HepG2 (cell line): Measurements from ENCODE around the gene FAM76A. TPM values are rescaled to one million over a fixed set of nuclear protein-coding genes. Genes with fewer than 3 reads are reported as not detected.

Experiments used
- CBFB ChIP-seq: sonication (generic); formaldehyde crosslinking; IDR thresholded peaks from 2 replicates; pipeline ENCODE4 v1.4.0; 2020; ENCODE audit warnings: missing genetic modification reagents
- KIAA2018 ChIP-seq: sonication (generic); formaldehyde crosslinking; IDR thresholded peaks from 2 replicates; pipeline ENCODE4 v1.5.0; 2020; ENCODE audit warnings: mild to moderate bottlenecking, missing genetic modification reagents, borderline replicate concordance
- MXI1 ChIP-seq: IDR thresholded peaks from 3 replicates; pipeline ENCODE4 v1.6.1; 2012; ENCODE audit warnings: low read depth, low read length, inconsistent platforms, borderline replicate concordance
- NCOA2 ChIP-seq: sonication (generic); formaldehyde crosslinking; IDR thresholded peaks from 2 replicates; pipeline ENCODE4 v1.8.0; 2022; ENCODE audit warnings: inconsistent platforms
- RBFOX2 ChIP-seq: fragments of 200-400 bp; formaldehyde crosslinking; IDR thresholded peaks from 2 replicates; pipeline ENCODE4 v1.6.1; 2017; ENCODE audit warnings: low read depth, mild to moderate bottlenecking, low read length
- SRF ChIP-seq: IDR thresholded peaks from 2 replicates; pipeline ENCODE4 v1.6.1; 2011; ENCODE audit warnings: mild to moderate bottlenecking, low read depth, low read length, moderate library complexity
- SYNCRIP ChIP-seq: fragments of 200-400 bp; formaldehyde crosslinking; IDR thresholded peaks from 2 replicates; pipeline ENCODE4 v1.6.1; 2018; ENCODE audit warnings: mild to moderate bottlenecking, low read depth, low read length; ENCODE audit not compliant: insufficient read depth
- ZNF431 ChIP-seq: sonication (generic); formaldehyde crosslinking; IDR thresholded peaks from 2 replicates; pipeline ENCODE4 v1.9.0; 2022; ENCODE audit warnings: missing genetic modification reagents, low read depth, mild to moderate bottlenecking, borderline replicate concordance
- ZNF644 ChIP-seq: IDR thresholded peaks from 2 replicates; pipeline ENCODE4 v1.6.1; 2016; ENCODE audit warnings: low read depth
- ZNF746 ChIP-seq: sonication (generic); formaldehyde crosslinking; IDR thresholded peaks from 2 replicates; pipeline ENCODE4 v1.8.0; 2022; ENCODE audit warnings: mild to moderate bottlenecking, missing genetic modification reagents
- ZNF83 ChIP-seq: sonication (generic); formaldehyde crosslinking; IDR thresholded peaks from 2 replicates; pipeline ENCODE4 v1.4.0; 2020; ENCODE audit warnings: missing genetic modification reagents, mild to moderate bottlenecking, borderline replicate concordance
- polyA plus RNA-seq, 8 experiments: library from polyadenylated mRNA; depleted of rRNA in 3 of 8; stranded (reverse) in 7 of 8; unstranded in 1 of 8; fragments of >200 nt; fragmentation: Illumina TruSeq in 4 of 8; extraction: Trizol in 4 of 8; gene quantifications; 2 replicates each; pipeline versions ENCODE4 v1.2.1 to v1.2.3, GENCODE V29; 2011 to 2016; ENCODE audit warnings: low read depth in 4 of 8, missing spikeins in 1 of 8, mixed read lengths in 1 of 8; ENCODE audit not compliant: insufficient read depth in 1 of 8
- total RNA-seq, 5 experiments: library from RNA; depleted of rRNA; stranded (reverse); fragments of >200 nt; fragmentation: Illumina TruSeq; extraction: Trizol; gene quantifications; 2 replicates each; pipeline ENCODE4 v1.2.3, GENCODE V29; 2016; ENCODE audit warnings: low read depth in 1 of 5
- TF ChIP-seq, protein P1 (sequence below): IDR thresholded peaks from 2 replicates; pipeline ENCODE4 v1.6.1; 2016; ENCODE audit warnings: mild to moderate bottlenecking, missing biosample characterization, missing genetic modification reagents
- TF ChIP-seq, protein P2 (sequence below): sonication (generic); formaldehyde crosslinking; IDR thresholded peaks from 2 replicates; pipeline ENCODE4 v1.4.0; 2020; ENCODE audit warnings: missing genetic modification reagents
- TF ChIP-seq, protein P3 (sequence below): IDR thresholded peaks from 2 replicates; pipeline ENCODE4 v1.6.1; 2016; ENCODE audit warnings: missing genetic modification reagents, missing compliant biosample characterization
- TF ChIP-seq, protein P4 (sequence below): sonication (generic); formaldehyde crosslinking; IDR thresholded peaks from 2 replicates; pipeline ENCODE4 v1.5.1; 2020; ENCODE audit warnings: mild to moderate bottlenecking, missing genetic modification reagents, moderate library complexity

FAM76A gene
- total and polyA plus RNA-seq, 2 of the 13 experiments (the other 11 are each of a cell fraction or from before 2014, with no cell fraction given) = 4.2 to 15.7 TPM

DNA sequence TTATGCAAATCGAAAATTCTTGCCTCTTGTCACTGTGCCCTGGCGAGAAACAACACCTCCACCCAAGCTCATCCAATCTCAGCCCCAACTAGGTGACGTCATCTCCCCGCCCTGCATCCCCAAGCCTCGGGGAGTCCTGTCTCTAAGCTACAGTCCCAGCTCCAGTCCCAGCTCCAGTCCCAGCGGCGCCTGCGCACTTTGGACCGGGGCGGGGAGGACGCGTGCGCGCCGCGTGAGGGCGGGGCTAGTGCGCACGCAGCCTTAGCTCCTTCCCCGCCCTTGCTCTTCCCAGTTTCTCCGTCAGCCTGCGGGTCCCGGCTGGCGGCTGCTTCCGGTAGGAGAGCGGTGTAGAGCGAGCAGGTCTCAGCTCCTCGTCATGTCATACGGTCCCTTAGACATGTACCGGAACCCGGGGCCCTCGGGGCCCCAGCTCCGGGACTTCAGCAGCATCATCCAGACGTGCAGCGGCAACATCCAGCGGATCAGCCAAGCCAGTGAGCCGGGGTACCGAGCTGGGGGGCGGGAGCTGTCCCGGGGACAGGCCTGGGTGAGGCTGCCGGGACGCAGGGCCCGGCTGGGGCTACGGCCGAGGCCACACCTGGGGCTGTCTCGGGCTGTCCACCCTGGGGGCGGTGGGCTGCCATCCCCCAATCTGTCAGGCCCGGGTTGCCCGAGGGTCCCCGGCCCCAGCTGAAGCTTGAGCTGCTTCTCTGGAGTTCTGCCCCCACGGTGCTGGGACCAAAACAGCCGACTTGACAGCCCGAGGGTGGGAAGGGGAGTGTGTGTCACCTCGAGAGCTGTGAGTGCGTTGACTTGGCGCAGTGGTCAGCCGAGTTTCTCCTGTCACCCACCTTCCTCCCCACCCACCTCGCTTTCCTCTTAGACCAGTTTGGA lies 47.4 kb downstream of the FAM76A start, which contains the start of gene STX12 (continued):
- TF ChIP-seq SYNCRIP = no peak
- TF ChIP-seq ZNF644 (CRISPR knock-in tag) = no peak
- no peak for TF ChIP-seq NCOA2 (CRISPR knock-in tag)
- peak; percentile 41; the same call in 1 of the 2 replicates for TF ChIP-seq KIAA2018 (CRISPR knock-in tag)
- TF ChIP-seq, protein P1, sequence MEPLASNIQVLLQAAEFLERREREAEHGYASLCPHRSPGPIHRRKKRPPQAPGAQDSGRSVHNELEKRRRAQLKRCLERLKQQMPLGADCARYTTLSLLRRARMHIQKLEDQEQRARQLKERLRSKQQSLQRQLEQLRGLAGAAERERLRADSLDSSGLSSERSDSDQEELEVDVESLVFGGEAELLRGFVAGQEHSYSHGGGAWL (CRISPR knock-in tag) = peak; percentile 69; the same call in 1 of the 2 replicates
- no peak for TF ChIP-seq ZNF83
- TF ChIP-seq ZNF431 (CRISPR knock-in tag) = 0 out of 2 replicates have a peak, but pooled peaks have one; percentile 57
- no peak for TF ChIP-seq ZNF746 (CRISPR knock-in tag)
- TF ChIP-seq, protein P2, sequence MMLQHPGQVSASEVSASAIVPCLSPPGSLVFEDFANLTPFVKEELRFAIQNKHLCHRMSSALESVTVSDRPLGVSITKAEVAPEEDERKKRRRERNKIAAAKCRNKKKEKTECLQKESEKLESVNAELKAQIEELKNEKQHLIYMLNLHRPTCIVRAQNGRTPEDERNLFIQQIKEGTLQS (CRISPR knock-in tag) = peak; percentile 56
- no peak for TF ChIP-seq CBFB (CRISPR knock-in tag)
- no peak for TF ChIP-seq SRF
- peak; percentile 75; the same call in 1 of the 3 replicates for TF ChIP-seq MXI1
- peak; percentile 83 for TF ChIP-seq RBFOX2
- TF ChIP-seq, protein P3, sequence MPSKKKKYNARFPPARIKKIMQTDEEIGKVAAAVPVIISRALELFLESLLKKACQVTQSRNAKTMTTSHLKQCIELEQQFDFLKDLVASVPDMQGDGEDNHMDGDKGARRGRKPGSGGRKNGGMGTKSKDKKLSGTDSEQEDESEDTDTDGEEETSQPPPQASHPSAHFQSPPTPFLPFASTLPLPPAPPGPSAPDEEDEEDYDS (CRISPR knock-in tag) = peak; percentile 83
- TF ChIP-seq, protein P4, sequence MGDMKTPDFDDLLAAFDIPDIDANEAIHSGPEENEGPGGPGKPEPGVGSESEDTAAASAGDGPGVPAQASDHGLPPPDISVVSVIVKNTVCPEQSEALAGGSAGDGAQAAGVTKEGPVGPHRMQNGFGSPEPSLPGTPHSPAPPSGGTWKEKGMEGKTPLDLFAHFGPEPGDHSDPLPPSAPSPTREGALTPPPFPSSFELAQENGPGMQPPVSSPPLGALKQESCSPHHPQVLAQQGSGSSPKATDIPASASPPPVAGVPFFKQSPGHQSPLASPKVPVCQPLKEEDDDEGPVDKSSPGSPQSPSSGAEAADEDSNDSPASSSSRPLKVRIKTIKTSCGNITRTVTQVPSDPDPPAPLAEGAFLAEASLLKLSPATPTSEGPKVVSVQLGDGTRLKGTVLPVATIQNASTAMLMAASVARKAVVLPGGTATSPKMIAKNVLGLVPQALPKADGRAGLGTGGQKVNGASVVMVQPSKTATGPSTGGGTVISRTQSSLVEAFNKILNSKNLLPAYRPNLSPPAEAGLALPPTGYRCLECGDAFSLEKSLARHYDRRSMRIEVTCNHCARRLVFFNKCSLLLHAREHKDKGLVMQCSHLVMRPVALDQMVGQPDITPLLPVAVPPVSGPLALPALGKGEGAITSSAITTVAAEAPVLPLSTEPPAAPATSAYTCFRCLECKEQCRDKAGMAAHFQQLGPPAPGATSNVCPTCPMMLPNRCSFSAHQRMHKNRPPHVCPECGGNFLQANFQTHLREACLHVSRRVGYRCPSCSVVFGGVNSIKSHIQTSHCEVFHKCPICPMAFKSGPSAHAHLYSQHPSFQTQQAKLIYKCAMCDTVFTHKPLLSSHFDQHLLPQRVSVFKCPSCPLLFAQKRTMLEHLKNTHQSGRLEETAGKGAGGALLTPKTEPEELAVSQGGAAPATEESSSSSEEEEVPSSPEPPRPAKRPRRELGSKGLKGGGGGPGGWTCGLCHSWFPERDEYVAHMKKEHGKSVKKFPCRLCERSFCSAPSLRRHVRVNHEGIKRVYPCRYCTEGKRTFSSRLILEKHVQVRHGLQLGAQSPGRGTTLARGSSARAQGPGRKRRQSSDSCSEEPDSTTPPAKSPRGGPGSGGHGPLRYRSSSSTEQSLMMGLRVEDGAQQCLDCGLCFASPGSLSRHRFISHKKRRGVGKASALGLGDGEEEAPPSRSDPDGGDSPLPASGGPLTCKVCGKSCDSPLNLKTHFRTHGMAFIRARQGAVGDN (CRISPR knock-in tag) = peak; percentile 86
